ENCODE data around the gene USP10.

Gene USP10

DNA sequence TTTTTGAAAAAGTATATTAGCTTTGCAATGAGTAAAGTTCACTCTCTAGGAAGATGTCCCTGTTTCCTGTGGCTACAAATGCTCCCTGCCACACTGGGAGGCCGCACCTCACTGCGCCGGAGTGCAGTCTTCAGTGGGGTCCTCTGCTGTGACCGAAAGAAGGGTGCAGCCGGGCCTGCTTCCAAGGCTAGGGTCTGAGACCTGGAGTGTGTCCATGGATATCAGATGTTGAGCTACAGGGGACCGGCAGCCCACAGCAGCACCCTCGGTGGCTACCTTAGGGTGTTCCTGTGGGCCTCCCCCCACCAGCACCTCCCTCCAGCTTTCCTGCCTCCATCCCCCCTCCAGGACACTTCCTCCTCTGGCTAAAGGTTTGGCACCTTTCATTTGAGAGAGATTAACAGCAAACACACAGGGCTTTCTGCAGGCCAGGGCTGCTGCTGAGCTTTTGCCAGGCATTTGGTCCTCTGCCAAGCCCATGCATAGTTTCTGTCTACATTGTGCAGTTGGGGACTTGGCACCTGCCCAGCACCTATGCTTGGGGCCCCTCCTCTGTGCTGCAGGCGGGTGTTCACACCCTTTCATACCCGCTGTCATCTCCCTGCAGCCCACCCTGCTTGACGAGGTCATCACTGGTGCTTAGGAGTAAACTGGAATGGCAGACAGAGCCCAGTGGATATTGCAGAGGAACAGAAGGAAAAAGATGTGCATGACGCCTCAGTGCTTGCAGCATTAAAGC, 86.2 kb downstream of the USP10 start:
- Histone ChIP-seq H3K4me3 (ENCODE audit: low read length, poor library complexity, severe bottlenecking) (no peak overlapping the region), H3K79me2 (ENCODE audit: insufficient read depth, low read length) (no peaks in the 10 kb centered on the region), H3K9me2 (replicated peaks; ENCODE audit: low read depth, low read length) (no peaks in the 10 kb centered on the region), H3F3A (ENCODE audit: low read depth) (no peaks in the 10 kb centered on the region), H3K27me3 (ENCODE audit: insufficient read depth, low read length, poor library complexity, severe bottlenecking) (no peaks in the 10 kb centered on the region), H3K9me3 (ENCODE audit: insufficient read depth, low read depth, low read length) (no peaks in the 10 kb centered on the region), H2AFZ (ENCODE audit: low read length) (no peak overlapping the region), H4K20me1 (ENCODE audit: insufficient read depth, low read length, poor library complexity, severe bottlenecking) (no peaks in the 10 kb centered on the region), H3K9ac (ENCODE audit: low read depth, low read length, poor library complexity, severe bottlenecking) (no peak overlapping the region), H3K36me3 (ENCODE audit: insufficient read depth, low read length) (peaks cover 3% of the 10 kb centered on the region; the same call in 1 of the 2 replicates), H3K4me2 (ENCODE audit: low read depth, low read length, poor library complexity, severe bottlenecking) (no peak overlapping the region), H3K4me1 (ENCODE audit: insufficient read depth, low read length, poor library complexity, severe bottlenecking) (no peaks in the 10 kb centered on the region)
- TF ChIP-seq, protein P1, sequence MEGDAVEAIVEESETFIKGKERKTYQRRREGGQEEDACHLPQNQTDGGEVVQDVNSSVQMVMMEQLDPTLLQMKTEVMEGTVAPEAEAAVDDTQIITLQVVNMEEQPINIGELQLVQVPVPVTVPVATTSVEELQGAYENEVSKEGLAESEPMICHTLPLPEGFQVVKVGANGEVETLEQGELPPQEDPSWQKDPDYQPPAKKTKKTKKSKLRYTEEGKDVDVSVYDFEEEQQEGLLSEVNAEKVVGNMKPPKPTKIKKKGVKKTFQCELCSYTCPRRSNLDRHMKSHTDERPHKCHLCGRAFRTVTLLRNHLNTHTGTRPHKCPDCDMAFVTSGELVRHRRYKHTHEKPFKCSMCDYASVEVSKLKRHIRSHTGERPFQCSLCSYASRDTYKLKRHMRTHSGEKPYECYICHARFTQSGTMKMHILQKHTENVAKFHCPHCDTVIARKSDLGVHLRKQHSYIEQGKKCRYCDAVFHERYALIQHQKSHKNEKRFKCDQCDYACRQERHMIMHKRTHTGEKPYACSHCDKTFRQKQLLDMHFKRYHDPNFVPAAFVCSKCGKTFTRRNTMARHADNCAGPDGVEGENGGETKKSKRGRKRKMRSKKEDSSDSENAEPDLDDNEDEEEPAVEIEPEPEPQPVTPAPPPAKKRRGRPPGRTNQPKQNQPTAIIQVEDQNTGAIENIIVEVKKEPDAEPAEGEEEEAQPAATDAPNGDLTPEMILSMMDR (conservative IDR thresholded peaks at IDR 0.05; ENCODE audit: low read length) = no peak
- TF ChIP-seq EZH2phosphoT487 (IDR thresholded peaks at IDR 0.05; ENCODE audit: borderline replicate concordance) = no peak

DNA sequence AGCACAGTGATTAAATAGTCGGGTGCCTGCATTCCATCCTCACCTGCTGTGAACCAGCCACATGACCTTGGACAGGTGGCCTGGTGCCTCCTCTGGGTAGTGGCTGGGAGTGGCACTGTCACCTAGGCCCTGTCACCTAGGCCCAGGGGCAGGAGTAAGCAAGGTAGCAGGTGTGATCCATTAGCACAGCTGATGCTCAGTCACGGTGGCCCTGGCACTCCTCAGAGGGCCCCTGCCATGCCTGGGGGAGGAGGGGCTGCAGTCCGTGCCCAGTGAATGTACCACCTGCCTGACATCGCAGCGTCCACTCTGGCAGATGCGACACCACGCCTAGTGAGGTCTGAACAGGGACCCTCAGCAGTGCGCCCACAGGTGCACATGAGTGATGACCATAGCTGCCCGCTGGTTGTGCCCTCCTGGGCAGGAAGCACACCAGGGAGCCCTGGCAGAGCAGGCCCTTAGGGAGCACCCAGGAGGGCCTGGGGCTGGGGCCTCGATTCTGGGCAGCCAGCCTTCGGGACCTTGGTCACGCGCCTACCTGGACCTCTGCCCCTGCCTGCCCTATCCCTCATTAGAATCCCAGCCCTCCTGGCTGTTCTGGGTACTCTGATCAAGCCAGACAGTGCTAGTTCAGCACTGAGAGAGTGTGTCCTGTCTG, 86.9 kb downstream of the USP10 start:
- no peak overlapping the region for H3K9ac ChIP-seq (ENCODE audit: low read depth, low read length, poor library complexity, severe bottlenecking)
- H3K4me2 ChIP-seq (ENCODE audit: low read depth, low read length, poor library complexity, severe bottlenecking) = no peak overlapping the region

DNA sequence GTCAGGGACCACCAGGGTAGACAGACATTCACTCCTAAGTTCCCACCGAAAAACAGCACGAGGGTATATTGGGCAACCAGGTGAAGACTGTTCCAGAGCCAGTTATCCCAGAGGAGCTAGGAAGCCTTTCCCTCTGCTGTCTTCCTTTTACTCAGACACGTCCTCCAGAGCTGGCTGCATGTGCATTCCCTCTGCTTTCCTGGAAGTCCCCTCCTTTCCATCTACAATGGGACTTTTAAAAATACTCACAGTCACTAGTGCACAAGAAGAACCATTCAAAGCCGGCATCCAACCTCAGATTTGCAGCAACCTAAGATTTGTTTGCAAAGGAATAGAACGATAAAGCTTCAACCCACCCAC, 87.4 kb downstream of the USP10 start:
- no peaks in the 10 kb centered on the region for H3K27me3 ChIP-seq (ENCODE audit: insufficient read depth, low read length, poor library complexity, severe bottlenecking)
- no peak overlapping the region for H3K4me2 ChIP-seq (ENCODE audit: low read depth, low read length, poor library complexity, severe bottlenecking)
- no peaks in the 10 kb centered on the region for H4K20me1 ChIP-seq (ENCODE audit: insufficient read depth, low read length, poor library complexity, severe bottlenecking)
- no peaks in the 10 kb centered on the region for H3F3A ChIP-seq (ENCODE audit: low read depth)
- H2AFZ ChIP-seq (ENCODE audit: low read length) = no peak overlapping the region
- H3K4me3 ChIP-seq (ENCODE audit: low read length, poor library complexity, severe bottlenecking) = no peak overlapping the region
- no peaks in the 10 kb centered on the region for H3K36me3 ChIP-seq (ENCODE audit: insufficient read depth, low read length)
- no peak for TF ChIP-seq EZH2phosphoT487 (IDR thresholded peaks at IDR 0.05; ENCODE audit: borderline replicate concordance)
- TF ChIP-seq, protein P1 (conservative IDR thresholded peaks at IDR 0.05; ENCODE audit: low read length) = no peak
- H3K9me3 ChIP-seq (ENCODE audit: insufficient read depth, low read depth, low read length) = no peaks in the 10 kb centered on the region
- H3K4me1 ChIP-seq (ENCODE audit: insufficient read depth, low read length, poor library complexity, severe bottlenecking) = no peaks in the 10 kb centered on the region
- H3K9me2 ChIP-seq (replicated peaks; ENCODE audit: low read depth, low read length) = no peaks in the 10 kb centered on the region
- H3K79me2 ChIP-seq (ENCODE audit: insufficient read depth, low read length) = no peaks in the 10 kb centered on the region
- H3K9ac ChIP-seq (ENCODE audit: low read depth, low read length, poor library complexity, severe bottlenecking) = no peak overlapping the region

More for the DNA sequence above, 86.9 kb downstream of the USP10 start:
- Histone ChIP-seq H4K20me1 (ENCODE audit: insufficient read depth, low read length, poor library complexity, severe bottlenecking) (no peaks in the 10 kb centered on the region), H3K9me2 (replicated peaks; ENCODE audit: low read depth, low read length) (no peaks in the 10 kb centered on the region), H3K79me2 (ENCODE audit: insufficient read depth, low read length) (no peaks in the 10 kb centered on the region), H2AFZ (ENCODE audit: low read length) (no peak overlapping the region), H3F3A (ENCODE audit: low read depth) (no peaks in the 10 kb centered on the region), H3K36me3 (ENCODE audit: insufficient read depth, low read length) (no peaks in the 10 kb centered on the region), H3K4me3 (ENCODE audit: low read length, poor library complexity, severe bottlenecking) (no peak overlapping the region), H3K9me3 (ENCODE audit: insufficient read depth, low read depth, low read length) (no peaks in the 10 kb centered on the region), H3K4me1 (ENCODE audit: insufficient read depth, low read length, poor library complexity, severe bottlenecking) (no peaks in the 10 kb centered on the region), H3K27me3 (ENCODE audit: insufficient read depth, low read length, poor library complexity, severe bottlenecking) (no peaks in the 10 kb centered on the region)
- TF ChIP-seq EZH2phosphoT487 (IDR thresholded peaks at IDR 0.05; ENCODE audit: borderline replicate concordance) = no peak
- TF ChIP-seq, protein P1 (conservative IDR thresholded peaks at IDR 0.05; ENCODE audit: low read length) = no peak

All from Loucy (cell line).